Measurements from ENCODE around the gene LPAR1.

Gene LPAR1

GRCh38 chr9:110835404-110835803 is 202.9 kb downstream of the LPAR1 start:
- Histone ChIP-seq H2AFZ (ENCODE audit: low read length) (no peak overlapping the region), H4K20me1 (ENCODE audit: insufficient read depth, low read length) (no peaks in the 10 kb centered on the region), H3K9me2 (replicated peaks; ENCODE audit: insufficient read depth, low read length) (no peaks in the 10 kb centered on the region), H3K4me2 (ENCODE audit: low read depth, low read length) (no peak overlapping the region), H3K9ac (ENCODE audit: low read length) (no peak overlapping the region), H3K27ac (ENCODE audit: low read length) (no peak overlapping the region), H3K4me1 (ENCODE audit: low read length) (no peaks in the 10 kb centered on the region), H3K79me2 (ENCODE audit: low read length) (no peaks in the 10 kb centered on the region), H3K27me3 (replicated peaks; ENCODE audit: insufficient read depth, low read length) (no peaks in the 10 kb centered on the region), H3K9me3 (replicated peaks; ENCODE audit: insufficient read depth, low read length) (no peaks in the 10 kb centered on the region), H3K4me3 (ENCODE audit: low read length) (no peak overlapping the region), H3F3A (ENCODE audit: insufficient read depth, low read length) (no peaks in the 10 kb centered on the region), H3K36me3 (replicated peaks; ENCODE audit: insufficient read depth, low read length) (no peaks in the 10 kb centered on the region)
- no peak for DNase-seq
- no peak for TF ChIP-seq CTCF (IDR thresholded peaks at IDR 0.05; ENCODE audit: low read length)

GRCh38 chr9:110832926-110833325 is 205.3 kb downstream of the LPAR1 start:
- H3F3A ChIP-seq (ENCODE audit: insufficient read depth, low read length): no peaks in the 10 kb centered on the region
- no peaks in the 10 kb centered on the region for H3K36me3 ChIP-seq (replicated peaks; ENCODE audit: insufficient read depth, low read length)
- H3K9ac ChIP-seq (ENCODE audit: low read length): no peak overlapping the region
- H3K4me2 ChIP-seq (ENCODE audit: low read depth, low read length): no peak overlapping the region
- no peak overlapping the region for H3K4me3 ChIP-seq (ENCODE audit: low read length)
- DNase-seq: no peak
- H3K9me3 ChIP-seq (replicated peaks; ENCODE audit: insufficient read depth, low read length): no peaks in the 10 kb centered on the region
- no peak overlapping the region for H2AFZ ChIP-seq (ENCODE audit: low read length)
- TF ChIP-seq CTCF (IDR thresholded peaks at IDR 0.05; ENCODE audit: low read length) (no peak), EZH2phosphoT487 (IDR thresholded peaks at IDR 0.05; ENCODE audit: low read length) (no peak), EZH2 (optimal IDR thresholded peaks at IDR 0.05; ENCODE audit: low read depth, low read length) (no peak)
- no peaks in the 10 kb centered on the region for H4K20me1 ChIP-seq (ENCODE audit: insufficient read depth, low read length)
- no peaks in the 10 kb centered on the region for H3K79me2 ChIP-seq (ENCODE audit: low read length)
- no peaks in the 10 kb centered on the region for H3K4me1 ChIP-seq (ENCODE audit: low read length)
- no peak overlapping the region for H3K27ac ChIP-seq (ENCODE audit: low read length)
- no peaks in the 10 kb centered on the region for H3K27me3 ChIP-seq (replicated peaks; ENCODE audit: insufficient read depth, low read length)
- H3K9me2 ChIP-seq (replicated peaks; ENCODE audit: insufficient read depth, low read length): no peaks in the 10 kb centered on the region

- no peaks in the 10 kb centered on the region for H3K27me3 ChIP-seq (replicated peaks; ENCODE audit: insufficient read depth, low read length)
- H3K9me3 ChIP-seq (replicated peaks; ENCODE audit: insufficient read depth, low read length): no peaks in the 10 kb centered on the region
- no peaks in the 10 kb centered on the region for H4K20me1 ChIP-seq (ENCODE audit: insufficient read depth, low read length)
- H3K9ac ChIP-seq (ENCODE audit: low read length): no peak overlapping the region
- no peak overlapping the region for H2AFZ ChIP-seq (ENCODE audit: low read length)
- no peaks in the 10 kb centered on the region for H3F3A ChIP-seq (ENCODE audit: insufficient read depth, low read length)
- no peak overlapping the region for H3K4me3 ChIP-seq (ENCODE audit: low read length)
- no peaks in the 10 kb centered on the region for H3K36me3 ChIP-seq (replicated peaks; ENCODE audit: insufficient read depth, low read length)
- no peak overlapping the region for H3K27ac ChIP-seq (ENCODE audit: low read length)
- H3K9me2 ChIP-seq (replicated peaks; ENCODE audit: insufficient read depth, low read length): no peaks in the 10 kb centered on the region
- no peak for TF ChIP-seq EZH2phosphoT487 (IDR thresholded peaks at IDR 0.05; ENCODE audit: low read length)
- no peak for TF ChIP-seq CTCF (IDR thresholded peaks at IDR 0.05; ENCODE audit: low read length)
- TF ChIP-seq EZH2 (optimal IDR thresholded peaks at IDR 0.05; ENCODE audit: low read depth, low read length): no peak
- H3K4me1 ChIP-seq (ENCODE audit: low read length): no peaks in the 10 kb centered on the region
- no peak for DNase-seq
- H3K79me2 ChIP-seq (ENCODE audit: low read length): no peaks in the 10 kb centered on the region
- no peak overlapping the region for H3K4me2 ChIP-seq (ENCODE audit: low read depth, low read length)
Observed at GRCh38 chr9:110830495-110830894, 207.8 kb downstream of the LPAR1 start.

Measured in MM.1S (cell line).